NCI-H2107 (cell line): ENCODE results near the gene USP17L13.
"Not testable (repeated sequence)": the region's sequence is repeated elsewhere in the genome, so short reads cannot be mapped to it uniquely, and the experiment has no call there.

Experiments used
- DNase-seq: peaks from one replicate; lab custom pipeline; 2025; lab: John Stamatoyannopoulos, UW

Gene USP17L13, protein sequence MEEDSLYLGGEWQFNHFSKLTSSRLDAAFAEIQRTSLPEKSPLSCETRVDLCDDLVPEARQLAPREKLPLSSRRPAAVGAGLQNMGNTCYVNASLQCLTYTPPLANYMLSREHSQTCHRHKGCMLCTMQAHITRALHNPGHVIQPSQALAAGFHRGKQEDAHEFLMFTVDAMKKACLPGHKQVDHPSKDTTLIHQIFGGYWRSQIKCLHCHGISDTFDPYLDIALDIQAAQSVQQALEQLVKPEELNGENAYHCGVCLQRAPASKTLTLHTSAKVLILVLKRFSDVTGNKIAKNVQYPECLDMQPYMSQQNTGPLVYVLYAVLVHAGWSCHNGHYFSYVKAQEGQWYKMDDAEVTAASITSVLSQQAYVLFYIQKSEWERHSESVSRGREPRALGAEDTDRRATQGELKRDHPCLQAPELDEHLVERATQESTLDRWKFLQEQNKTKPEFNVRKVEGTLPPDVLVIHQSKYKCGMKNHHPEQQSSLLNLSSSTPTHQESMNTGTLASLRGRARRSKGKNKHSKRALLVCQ

GRCh38 chr4:9224596-9224995 lies at the start of gene USP17L13:
Gene USP17L13 (plus strand): TSS chr4:9224896. CDS start chr4:9224896, 0 bp downstream.
- not testable (repeated sequence) for DNase-seq

GRCh38 chr4:9210357-9210756 lies 14.3 kb upstream of the USP17L13 start, which contains the start of gene USP17L10:
Gene USP17L10 (plus strand): TSS chr4:9210657. CDS start chr4:9210657, 0 bp downstream.
- not testable (repeated sequence) for DNase-seq

GRCh38 chr4:9214701-9215100 lies 10.0 kb upstream of the USP17L13 start:
- DNase-seq = not testable (repeated sequence)

DNA sequence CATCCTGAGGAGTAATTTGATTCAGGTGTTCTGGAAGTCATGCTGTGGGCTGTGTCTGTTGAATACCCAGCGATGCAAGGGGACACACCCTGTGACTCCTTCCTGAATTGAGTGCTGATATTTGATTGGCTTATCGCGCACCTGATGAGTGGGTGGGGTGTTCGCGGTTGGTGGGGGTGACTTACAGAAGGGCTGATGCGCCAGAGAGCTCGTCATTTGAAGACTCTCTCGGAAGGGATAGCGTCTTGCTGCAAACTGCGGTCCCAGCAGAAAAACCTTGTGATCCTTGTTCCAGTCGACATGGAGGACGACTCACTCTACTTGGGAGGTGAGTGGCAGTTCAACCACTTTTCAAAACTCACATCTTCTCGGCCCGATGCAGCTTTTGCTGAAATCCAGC lies 9.6 kb upstream of the USP17L13 start, which contains the start of gene USP17L11:
Gene USP17L11 (plus strand): TSS at position 301 of the 400 bp plus-strand sequence. CDS start 0 bp downstream, at position 301.
- DNase-seq = not testable (repeated sequence)

- DNase-seq = not testable (repeated sequence)
Measured at GRCh38 chr4:9219852-9220251, 4.8 kb upstream of the USP17L13 start, which contains the start of gene USP17L12. Gene USP17L12 (plus strand): TSS chr4:9220152. CDS start chr4:9220152, 0 bp downstream.

- not testable (repeated sequence) for DNase-seq
Measured at GRCh38 chr4:9230249-9230648, 5.6 kb downstream of the USP17L13 start.

GRCh38 chr4:9234085-9234484 lies 9.4 kb downstream of the USP17L13 start, which contains the start of gene USP17L15:
Gene USP17L15 (plus strand): TSS chr4:9234385. CDS start chr4:9234385, 0 bp downstream.
- DNase-seq = not testable (repeated sequence)

DNA sequence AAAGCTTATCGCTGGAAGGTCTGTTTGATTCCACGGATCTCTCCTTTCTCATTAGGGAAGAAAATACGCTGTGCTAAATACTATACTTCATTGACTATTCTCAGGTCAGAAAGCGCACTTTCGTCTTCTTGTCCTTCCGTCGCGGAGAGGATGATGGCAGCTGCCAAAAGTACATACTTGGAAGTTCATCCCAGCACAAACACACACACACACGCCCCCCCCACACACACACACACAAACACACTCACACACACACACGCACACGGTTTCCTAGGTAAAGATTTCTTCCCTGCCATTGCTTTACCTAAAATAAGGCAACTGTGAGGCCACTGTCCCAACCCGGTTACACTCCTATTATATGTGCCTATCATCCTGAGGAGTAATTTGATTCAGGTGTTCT lies 13.8 kb downstream of the USP17L13 start:
- not testable (repeated sequence) for DNase-seq

- not testable (repeated sequence) for DNase-seq
Measured at GRCh38 chr4:9243579-9243978, 18.9 kb downstream of the USP17L13 start, which contains the start of gene USP17L17. Gene USP17L17 (plus strand): TSS chr4:9243879. CDS start chr4:9243879, 0 bp downstream.

- not testable (repeated sequence) for DNase-seq
Measured at GRCh38 chr4:9247953-9248680, 23.4 kb downstream of the USP17L13 start, which contains the start of gene USP17L18. Gene USP17L18 (plus strand): TSS chr4:9248630. CDS start chr4:9248630, 0 bp downstream.

DNA sequence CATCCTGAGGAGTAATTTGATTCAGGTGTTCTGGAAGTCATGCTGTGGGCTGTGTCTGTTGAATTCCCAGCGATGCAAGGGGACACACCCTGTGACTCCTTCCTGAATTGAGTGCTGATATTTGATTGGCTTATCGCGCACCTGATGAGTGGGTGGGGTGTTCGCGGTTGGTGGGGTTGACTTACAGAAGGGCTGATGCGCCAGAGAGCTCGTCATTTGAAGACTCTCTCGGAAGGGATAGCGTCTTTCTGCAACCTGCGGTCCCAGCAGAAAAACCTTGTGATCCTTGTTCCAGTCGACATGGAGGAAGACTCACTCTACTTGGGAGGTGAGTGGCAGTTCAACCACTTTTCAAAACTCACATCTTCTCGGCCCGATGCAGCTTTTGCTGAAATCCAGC lies 28.4 kb downstream of the USP17L13 start, which contains the start of gene USP17L19:
Gene USP17L19 (plus strand): TSS at position 301 of the 400 bp plus-strand sequence. CDS start 0 bp downstream, at position 301.
- DNase-seq = not testable (repeated sequence)

- not testable (repeated sequence) for DNase-seq
Measured at GRCh38 chr4:9257824-9258223, 33.1 kb downstream of the USP17L13 start, which contains the start of gene USP17L20. Gene USP17L20 (plus strand): TSS chr4:9258124. CDS start chr4:9258124, 0 bp downstream.

DNA sequence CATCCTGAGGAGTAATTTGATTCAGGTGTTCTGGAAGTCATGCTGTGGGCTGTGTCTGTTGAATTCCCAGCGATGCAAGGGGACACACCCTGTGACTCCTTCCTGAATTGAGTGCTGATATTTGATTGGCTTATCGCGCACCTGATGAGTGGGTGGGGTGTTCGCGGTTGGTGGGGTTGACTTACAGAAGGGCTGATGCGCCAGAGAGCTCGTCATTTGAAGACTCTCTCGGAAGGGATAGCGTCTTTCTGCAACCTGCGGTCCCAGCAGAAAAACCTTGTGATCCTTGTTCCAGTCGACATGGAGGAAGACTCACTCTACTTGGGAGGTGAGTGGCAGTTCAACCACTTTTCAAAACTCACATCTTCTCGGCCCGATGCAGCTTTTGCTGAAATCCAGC lies 37.9 kb downstream of the USP17L13 start, which contains the start of gene USP17L21:
Gene USP17L21 (plus strand): TSS at position 301 of the 400 bp plus-strand sequence. CDS start 0 bp downstream, at position 301.
- DNase-seq = not testable (repeated sequence)

DNA sequence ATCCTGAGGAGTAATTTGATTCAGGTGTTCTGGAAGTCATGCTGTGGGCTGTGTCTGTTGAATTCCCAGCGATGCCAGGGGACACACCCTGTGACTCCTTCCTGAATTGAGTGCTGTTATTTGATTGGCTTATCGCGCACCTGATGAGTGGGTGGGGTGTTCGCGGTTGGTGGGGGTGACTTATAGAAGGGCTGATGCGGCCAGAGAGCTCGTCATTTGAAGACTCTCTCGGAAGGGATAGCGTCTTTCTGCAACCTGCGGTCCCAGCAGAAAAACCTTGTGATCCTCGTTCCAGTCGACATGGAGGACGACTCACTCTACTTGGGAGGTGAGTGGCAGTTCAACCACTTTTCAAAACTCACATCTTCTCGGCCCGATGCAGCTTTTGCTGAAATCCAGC lies 42.6 kb downstream of the USP17L13 start, which contains the start of gene USP17L22:
Gene USP17L22 (plus strand): TSS at position 301 of the 400 bp plus-strand sequence. CDS start 0 bp downstream, at position 301.
- not testable (repeated sequence) for DNase-seq

- DNase-seq = not testable (repeated sequence)
Measured at GRCh38 chr4:9271719-9272118, 47.0 kb downstream of the USP17L13 start.
